ENCODE measurements around the gene FDX1. TPM values are rescaled to one million over a fixed set of nuclear protein-coding genes. Genes with fewer than 3 reads are reported as not detected.

The FDX1 gene
- total and polyA plus RNA-seq, 2 of the 8 experiments (the other 6 are each of a cell fraction or from before 2014, with no cell fraction given): 3.7 to 9.6 TPM

DNA sequence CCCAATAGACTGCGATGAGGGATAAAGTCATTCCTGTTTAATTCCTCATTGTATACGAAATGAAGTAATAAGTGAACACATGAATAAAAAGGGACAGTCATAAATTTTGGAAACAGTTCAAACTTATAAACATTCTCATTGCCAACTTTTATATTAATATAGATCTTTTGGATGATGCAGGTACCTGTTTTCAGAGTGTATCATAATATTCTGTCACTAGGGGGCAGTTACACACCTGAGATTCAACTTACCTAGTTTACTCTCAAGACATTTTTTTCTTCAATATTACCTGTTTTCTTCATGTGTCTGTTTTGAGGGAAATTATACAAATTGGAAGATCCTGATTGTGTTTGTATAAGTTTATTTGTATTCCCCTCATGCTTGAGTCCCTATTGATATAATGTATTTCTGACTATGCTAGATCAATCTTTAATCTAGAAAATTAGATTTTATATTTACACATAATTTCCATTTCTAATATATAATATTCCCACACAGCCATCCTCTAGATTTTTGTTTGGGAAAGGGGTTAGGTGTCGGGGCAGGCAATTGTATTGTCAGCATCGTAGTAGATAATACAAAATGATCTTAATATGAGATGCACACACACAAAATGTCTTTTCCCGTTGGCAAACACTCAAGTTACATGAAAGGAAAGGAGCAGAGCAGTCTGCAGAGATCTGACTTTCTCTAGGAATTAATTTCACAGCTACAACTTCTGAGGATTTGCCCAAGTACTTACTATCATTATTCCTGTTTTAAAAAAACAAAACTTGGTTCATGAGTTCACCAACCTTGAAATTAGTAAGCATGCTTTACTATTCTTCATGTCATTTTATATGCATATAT is 18.4 kb downstream of the FDX1 start:
- H3K36me3 ChIP-seq (ENCODE audit: control insufficient read depth in 2 of 4, insufficient read depth in 4 of 4, low read length in 3 of 4): no peaks in the 10 kb centered on the region
- TF ChIP-seq SP4 (IDR thresholded peaks at IDR 0.05; ENCODE audit: low read length) (no peak), RAD21 (IDR thresholded peaks at IDR 0.05 in 1 of 2, conservative IDR thresholded peaks at IDR 0.05 in 1 of 2; ENCODE audit: low read depth in 2 of 2, low read length in 2 of 2) (peak in 1 of 2 experiments; percentile 51), YY1 (IDR thresholded peaks at IDR 0.05; ENCODE audit: low read depth, low read length) (no peak), MAFK (IDR thresholded peaks at IDR 0.05; ENCODE audit: low read depth, low read length) (no peak), KDM1A (IDR thresholded peaks at IDR 0.05; ENCODE audit: borderline replicate concordance, low read length) (no peak), SP1 (IDR thresholded peaks at IDR 0.05; ENCODE audit: low read depth, low read length) (no peak)
- TF ChIP-seq, protein P1, sequence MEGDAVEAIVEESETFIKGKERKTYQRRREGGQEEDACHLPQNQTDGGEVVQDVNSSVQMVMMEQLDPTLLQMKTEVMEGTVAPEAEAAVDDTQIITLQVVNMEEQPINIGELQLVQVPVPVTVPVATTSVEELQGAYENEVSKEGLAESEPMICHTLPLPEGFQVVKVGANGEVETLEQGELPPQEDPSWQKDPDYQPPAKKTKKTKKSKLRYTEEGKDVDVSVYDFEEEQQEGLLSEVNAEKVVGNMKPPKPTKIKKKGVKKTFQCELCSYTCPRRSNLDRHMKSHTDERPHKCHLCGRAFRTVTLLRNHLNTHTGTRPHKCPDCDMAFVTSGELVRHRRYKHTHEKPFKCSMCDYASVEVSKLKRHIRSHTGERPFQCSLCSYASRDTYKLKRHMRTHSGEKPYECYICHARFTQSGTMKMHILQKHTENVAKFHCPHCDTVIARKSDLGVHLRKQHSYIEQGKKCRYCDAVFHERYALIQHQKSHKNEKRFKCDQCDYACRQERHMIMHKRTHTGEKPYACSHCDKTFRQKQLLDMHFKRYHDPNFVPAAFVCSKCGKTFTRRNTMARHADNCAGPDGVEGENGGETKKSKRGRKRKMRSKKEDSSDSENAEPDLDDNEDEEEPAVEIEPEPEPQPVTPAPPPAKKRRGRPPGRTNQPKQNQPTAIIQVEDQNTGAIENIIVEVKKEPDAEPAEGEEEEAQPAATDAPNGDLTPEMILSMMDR (IDR thresholded peaks at IDR 0.05; ENCODE audit: control extremely low read depth in 1 of 3, insufficient read depth in 1 of 3, low read depth in 1 of 3, low read length in 3 of 3): peak in 2 of 3 experiments; percentile 24 to 30; a peak in 2 of 4 replicates
- TF ChIP-seq, protein P2, sequence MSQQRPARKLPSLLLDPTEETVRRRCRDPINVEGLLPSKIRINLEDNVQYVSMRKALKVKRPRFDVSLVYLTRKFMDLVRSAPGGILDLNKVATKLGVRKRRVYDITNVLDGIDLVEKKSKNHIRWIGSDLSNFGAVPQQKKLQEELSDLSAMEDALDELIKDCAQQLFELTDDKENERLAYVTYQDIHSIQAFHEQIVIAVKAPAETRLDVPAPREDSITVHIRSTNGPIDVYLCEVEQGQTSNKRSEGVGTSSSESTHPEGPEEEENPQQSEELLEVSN (IDR thresholded peaks at IDR 0.05): no peak

More for the DNA sequence above, 18.4 kb downstream of the FDX1 start:
- Histone ChIP-seq H2BK20ac (ENCODE audit: low read length) (no peak overlapping the region), H2BK12ac (ENCODE audit: low read depth, low read length) (no peak overlapping the region), H3K4me2 (ENCODE audit: insufficient read depth in 1 of 2, low read depth in 2 of 2, low read length in 2 of 2) (no peak overlapping the region), H3K9ac (replicated peaks in 1 of 4; ENCODE audit: extremely low read depth in 1 of 4, low read depth in 3 of 4, low read length in 3 of 4) (no peak overlapping the region), H3K9me3 (ENCODE audit: insufficient read depth in 2 of 2, low read depth in 1 of 2, low read length in 1 of 2) (no peaks in the 10 kb centered on the region), H2BK5ac (ENCODE audit: low read depth, low read length) (no peak overlapping the region), H2BK15ac (ENCODE audit: low read length) (no peak overlapping the region), H3K14ac (ENCODE audit: insufficient read length) (no peak overlapping the region), H3K56ac (replicated peaks; ENCODE audit: insufficient read length, low read depth, low read length) (no peak overlapping the region), H4K20me1 (replicated peaks in 1 of 2; ENCODE audit: control insufficient read depth in 1 of 2, insufficient read depth in 2 of 2, low read length in 2 of 2) (no peaks in the 10 kb centered on the region), H2AK5ac (ENCODE audit: low read depth, low read length) (no peak overlapping the region), H3K4me3 (ENCODE audit: extremely low read depth in 1 of 4, insufficient read depth in 2 of 4, low read depth in 3 of 4, low read length in 4 of 4) (no peak overlapping the region), H2AFZ (ENCODE audit: low read length) (no peak overlapping the region), H3K27me3 (replicated peaks in 1 of 4; ENCODE audit: control insufficient read depth in 3 of 4, extremely low read depth in 1 of 4, insufficient read depth in 3 of 4, low read length in 3 of 4) (no peaks in the 10 kb centered on the region), H3K79me2 (ENCODE audit: control insufficient read depth in 1 of 2, insufficient read depth in 2 of 2, low read length in 2 of 2) (no peaks in the 10 kb centered on the region), H3K79me1 (ENCODE audit: low read depth, low read length) (no peaks in the 10 kb centered on the region), H3K4ac (replicated peaks; ENCODE audit: insufficient read length, low read depth, low read length) (no peak overlapping the region), H3K23me2 (ENCODE audit: low read depth, low read length) (no peaks in the 10 kb centered on the region), H3K18ac (ENCODE audit: extremely low read depth, low read length) (no peak overlapping the region), H3K27ac (ENCODE audit: low read depth, low read length) (no peak overlapping the region), H3K23ac (ENCODE audit: insufficient read length) (no peak overlapping the region), H4K5ac (ENCODE audit: insufficient read length, low read depth, low read length) (no peak overlapping the region), H3K4me1 (replicated peaks in 1 of 4; ENCODE audit: control insufficient read depth in 3 of 4, insufficient read depth in 4 of 4, low read length in 3 of 4) (no peaks in the 10 kb centered on the region), H4K8ac (ENCODE audit: extremely low read depth, insufficient read depth, low read length) (no peak overlapping the region), H2BK120ac (replicated peaks; ENCODE audit: low read depth, low read length) (no peak overlapping the region), H4K91ac (replicated peaks; ENCODE audit: insufficient read length, low read length) (no peak overlapping the region)
- no peak for DNase-seq (ENCODE audit: low read depth in 1 of 2, low spot score in 2 of 2)
- no peak for FAIRE-seq
- WGBS, 2 experiments (ENCODE audit: extremely low coverage in 1 of 2, insufficient coverage in 1 of 2, insufficient read length in 1 of 2, insufficient replicate concordance in 2 of 2, low coverage in 1 of 2, low lambda C conversion rate in 2 of 2, missing lambda C conversion rate in 1 of 2): 78% methylated on average over 5 of the region's 5 CpGs; no CpG with 5 or more reads in 1 of the 2 experiments
- CTCF ChIA-PET (ENCODE audit: partially characterized antibody): interaction anchor here (0.8 to 3.5 kb wide), 15 partner anchors 9 to 487 kb away, joined by 3 to 37 read pairs (median 4); no protein-coding TSS in a partner anchor
- POLR2A ChIA-PET (ENCODE audit: partially characterized antibody): interaction anchor here (0.6 kb wide), 1 partner anchor 249 kb away, joined by 3 read pairs; no protein-coding TSS in a partner anchor
